NCI-H345 treated with DMSO at 0.1 percent for 48 hours (cell line): ENCODE data around the gene DCDC1.
A peak's percentile ranks its signal among the peaks of the same experiment; 100 is the strongest.

Experiments used
- DNase-seq: peaks from one replicate; lab custom pipeline; 2025; ENCODE audit not compliant: unreplicated experiment; lab: John Stamatoyannopoulos, UW

The DCDC1 gene

GRCh38 chr11:31369348-31370329 lies at the start of gene DCDC1, which contains the start of gene DNAJC24:
TSS of gene DCDC1 (minus strand) at chr11:31369739. CDS start at chr11:31328280, 41,459 bp downstream.
TSS of gene DNAJC24 (plus strand) at chr11:31369860. CDS start at chr11:31370749, 889 bp downstream.
- DNase-seq: peak; percentile 94

- no peak for DNase-seq
Measured at GRCh38 chr11:31419138-31419537, 49.6 kb upstream of the DCDC1 start.

GRCh38 chr11:31417816-31418215 lies 48.3 kb upstream of the DCDC1 start:
- no peak for DNase-seq

GRCh38 chr11:31417357-31417756 lies 47.8 kb upstream of the DCDC1 start:
- DNase-seq: no peak

- DNase-seq: no peak
Measured at GRCh38 chr11:31415435-31415834, 45.9 kb upstream of the DCDC1 start.

GRCh38 chr11:31414338-31414737 lies 44.8 kb upstream of the DCDC1 start:
- no peak for DNase-seq

- no peak for DNase-seq
Measured at GRCh38 chr11:31412946-31413345, 43.4 kb upstream of the DCDC1 start.

GRCh38 chr11:31408201-31408600 lies 38.7 kb upstream of the DCDC1 start:
- no peak for DNase-seq

- no peak for DNase-seq
Measured at GRCh38 chr11:31404614-31405013, 35.1 kb upstream of the DCDC1 start.

GRCh38 chr11:31397239-31397834 lies 27.8 kb upstream of the DCDC1 start:
- peak; percentile 11 for DNase-seq

- no peak for DNase-seq
Measured at GRCh38 chr11:31387379-31387778, 17.8 kb upstream of the DCDC1 start.

GRCh38 chr11:31383116-31383515 lies 13.6 kb upstream of the DCDC1 start:
- no peak for DNase-seq

GRCh38 chr11:31375879-31376278 lies 6.3 kb upstream of the DCDC1 start:
- no peak for DNase-seq

- no peak for DNase-seq
Measured at GRCh38 chr11:31366795-31367194, 2.7 kb downstream of the DCDC1 start.

GRCh38 chr11:31361743-31362142 lies 7.8 kb downstream of the DCDC1 start:
- DNase-seq: no peak

GRCh38 chr11:31355817-31356216 lies 13.7 kb downstream of the DCDC1 start:
- no peak for DNase-seq

- peak; percentile 94 for DNase-seq
Measured at GRCh38 chr11:31355131-31355530, 14.4 kb downstream of the DCDC1 start.

- no peak for DNase-seq
Measured at GRCh38 chr11:31351168-31351567, 18.4 kb downstream of the DCDC1 start.

- DNase-seq: no peak
Measured at GRCh38 chr11:31340903-31341572, 28.5 kb downstream of the DCDC1 start.

GRCh38 chr11:31337806-31338205 lies 31.7 kb downstream of the DCDC1 start:
- DNase-seq: no peak

- no peak for DNase-seq
Measured at GRCh38 chr11:31328697-31329096, 40.8 kb downstream of the DCDC1 start.

- DNase-seq: no peak
Measured at GRCh38 chr11:31327417-31327816, 42.1 kb downstream of the DCDC1 start.
